Activated CD4-positive, alpha-beta T cell treated with anti-CD3 and anti-CD28 coated beads for 36 hours (primary cell): ENCODE measurements around the gene NAA25. TPM values are rescaled to one million over a fixed set of nuclear protein-coding genes. Genes with fewer than 3 reads are reported as not detected.
A peak's percentile ranks its signal among the peaks of the same experiment; 100 is the strongest.
"Not testable (repeated sequence)": the region's sequence is repeated elsewhere in the genome, so short reads cannot be mapped to it uniquely, and the experiment has no call there.

Experiments
- ATAC-seq: fragments of 200-7000 bp; cut with Tn5 transposase; one replicate; pipeline ENCODE4 v1.10.0; 2021; ENCODE audit warnings: mild to moderate bottlenecking, moderate library complexity
- CTCF ChIA-PET: fragments of 350-600 bp; sonication (Branson Sonifier 250); formaldehyde crosslinking; loops from one replicate; lab custom pipeline; 2021; ENCODE audit warnings: antibody characterized with exemption; lab: Charles Lee
- POLR2A ChIA-PET: fragments of 350-600 bp; sonication (Branson Sonifier 250); formaldehyde crosslinking; loops from one replicate; lab custom pipeline; 2021; ENCODE audit warnings: antibody characterized with exemption, inconsistent platforms; lab: Charles Lee
- DNase-seq: peaks from one replicate; pipeline ENCODE4 v3.0.0-alpha.2; 2020
- H3K27ac Mint-ChIP-seq: one replicate; pipeline ENCODE4 v1.8.0; 2021; ENCODE audit warnings: mixed read lengths
- H3K27me3 Mint-ChIP-seq: one replicate; pipeline ENCODE4 v1.8.0; 2021; ENCODE audit warnings: mixed read lengths
- H3K36me3 Mint-ChIP-seq: one replicate; pipeline ENCODE4 v1.8.0; 2021; ENCODE audit warnings: low read depth, mixed read lengths
- H3K4me1 Mint-ChIP-seq: one replicate; pipeline ENCODE4 v1.8.0; 2021; ENCODE audit warnings: mixed read lengths
- H3K4me3 Mint-ChIP-seq: one replicate; pipeline ENCODE4 v1.8.0; 2021; ENCODE audit warnings: mild to moderate bottlenecking, moderate library complexity, mixed read lengths
- H3K9me3 Mint-ChIP-seq: one replicate; pipeline ENCODE4 v1.8.0; 2021; ENCODE audit warnings: low read depth, mixed read lengths
- intact Hi-C, 2 experiments: fragments of 100-400 bp; cut with DNase I in 1 of 2; cut with micrococcal nuclease in 1 of 2; formaldehyde crosslinking; loops; one replicate each; pipeline versions ENCODE4 v1.14.2 to v1.15.1; 2022 to 2024; cut with DNase I, micrococcal nuclease
- total RNA-seq, 2 experiments: library from RNA; stranded (reverse); gene quantifications; one replicate each; pipeline ENCODE4 v1.2.3, GENCODE V29; 2021

NAA25 gene
- total RNA-seq, 2 experiments from 2014 or later: 50.9 to 58.5 TPM

DNA sequence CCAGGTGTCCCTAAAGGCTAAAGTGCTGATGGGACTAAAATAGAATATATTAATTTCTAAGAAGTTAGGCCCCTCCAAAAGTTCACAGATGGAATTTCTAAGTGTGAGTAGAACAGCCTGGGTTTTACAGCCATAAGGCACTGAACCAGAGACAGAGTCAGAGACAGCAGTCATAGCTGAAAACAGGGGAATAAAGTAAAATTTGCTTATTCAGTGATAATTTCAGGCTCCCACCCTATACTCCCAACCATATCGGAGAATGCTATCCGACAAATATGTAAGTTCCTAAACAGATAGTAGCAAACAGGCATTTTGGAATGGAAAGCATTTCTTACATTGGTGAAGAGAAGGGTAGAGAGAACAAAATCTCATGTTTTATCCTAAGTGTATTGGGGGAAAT is 45.3 kb downstream of the NAA25 start:
- Mint-ChIP-seq H3K4me1 (no peaks in the 10 kb centered on the region), H3K27me3 (no peaks in the 10 kb centered on the region), H3K4me3 (no peak overlapping the region), H3K36me3 (peaks cover 49% of the 10 kb centered on the region), H3K27ac (no peak overlapping the region), H3K9me3 (no peaks in the 10 kb centered on the region)
- no peak for ATAC-seq
- no peak for DNase-seq
- POLR2A ChIA-PET: no interaction called here
- intact Hi-C loops: no loop called here
- CTCF ChIA-PET: no interaction called here

DNA sequence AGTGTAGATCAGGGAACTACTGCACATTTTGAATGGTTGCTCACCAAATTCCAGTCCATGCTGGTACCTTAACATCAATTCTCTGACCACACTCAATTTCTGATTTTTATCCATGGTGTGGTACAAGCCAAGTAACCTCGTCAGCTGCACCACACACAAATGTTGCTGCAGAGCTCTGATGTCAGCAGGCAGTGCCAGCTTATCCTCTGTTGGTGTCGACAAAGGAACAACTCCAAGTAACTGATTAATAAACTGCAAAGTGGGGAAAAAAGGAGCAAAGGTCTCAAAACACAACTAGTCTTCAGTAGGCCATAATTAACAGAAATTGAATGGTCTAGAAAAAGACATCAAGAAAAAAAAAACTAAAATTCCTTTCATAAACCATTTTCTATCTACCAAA is 47.4 kb downstream of the NAA25 start:
- no peak overlapping the region for H3K27ac Mint-ChIP-seq
- H3K27me3 Mint-ChIP-seq: no peaks in the 10 kb centered on the region
- H3K4me1 Mint-ChIP-seq: no peaks in the 10 kb centered on the region
- no peaks in the 10 kb centered on the region for H3K9me3 Mint-ChIP-seq
- peaks cover 47% of the 10 kb centered on the region for H3K36me3 Mint-ChIP-seq
- H3K4me3 Mint-ChIP-seq: no peak overlapping the region
- POLR2A ChIA-PET: no interaction called here
- no peak for ATAC-seq
- intact Hi-C loops: no loop called here
- DNase-seq: no peak
- CTCF ChIA-PET: interaction anchor here (0.6 to 0.7 kb wide), 2 partner anchors 9 to 14 kb away, joined by 3 to 5 read pairs; no protein-coding TSS in a partner anchor

GRCh38 chr12:112049351-112049750 is 59.2 kb downstream of the NAA25 start:
- Mint-ChIP-seq H3K4me3 (no peak overlapping the region), H3K27ac (no peak overlapping the region), H3K9me3 (no peaks in the 10 kb centered on the region), H3K4me1 (peaks cover 7% of the 10 kb centered on the region), H3K27me3 (no peaks in the 10 kb centered on the region), H3K36me3 (peaks cover 54% of the 10 kb centered on the region)
- DNase-seq (no peak), ATAC-seq (no peak)
- ChIA-PET POLR2A (interaction anchor here (0.6 kb wide), 1 partner anchor 259 kb away, joined by 3 read pairs; no protein-coding TSS in a partner anchor), CTCF (interaction anchor here (0.5 to 1.5 kb wide), 6 partner anchors 9 to 105 kb away, joined by 3 to 5 read pairs (median 3); no protein-coding TSS in a partner anchor)
- intact Hi-C loops: no loop called here

GRCh38 chr12:112046003-112046402 is 62.6 kb downstream of the NAA25 start:
- DNase-seq: no peak
- peaks cover 41% of the 10 kb centered on the region for H3K36me3 Mint-ChIP-seq
- ChIA-PET POLR2A (no interaction called here), CTCF (interaction anchor here (0.7 kb wide), 1 partner anchor 1803 kb away, joined by 3 read pairs; no protein-coding TSS in a partner anchor)
- intact Hi-C loops: no loop called here
- no peak for ATAC-seq
- H3K9me3 Mint-ChIP-seq: no peaks in the 10 kb centered on the region
- no peaks in the 10 kb centered on the region for H3K27me3 Mint-ChIP-seq
- H3K4me3 Mint-ChIP-seq: no peak overlapping the region
- H3K4me1 Mint-ChIP-seq: no peaks in the 10 kb centered on the region
- H3K27ac Mint-ChIP-seq: peak overlapping the region; percentile 42

GRCh38 chr12:112036614-112037013 is 72.0 kb downstream of the NAA25 start:
- H3K27me3 Mint-ChIP-seq, DNase-seq, H3K9me3 Mint-ChIP-seq, intact Hi-C loops, H3K4me3 Mint-ChIP-seq, H3K4me1 Mint-ChIP-seq, ATAC-seq, H3K27ac Mint-ChIP-seq: not testable (repeated sequence)
- CTCF ChIA-PET: interaction anchor here (1.0 to 1.7 kb wide), 2 partner anchors 11 to 92 kb away, joined by 3 to 5 read pairs; no protein-coding TSS in a partner anchor
- H3K36me3 Mint-ChIP-seq: peaks cover 47% of the 10 kb centered on the region
- POLR2A ChIA-PET: interaction anchor here (1.0 kb wide), 1 partner anchor 22 kb away, joined by 3 read pairs; no protein-coding TSS in a partner anchor

- no peak for DNase-seq
- ChIA-PET POLR2A (no interaction called here), CTCF (no interaction called here)
- ATAC-seq: no peak
- Mint-ChIP-seq H3K36me3 (peaks cover 51% of the 10 kb centered on the region), H3K9me3 (no peaks in the 10 kb centered on the region), H3K4me1 (peaks cover 4% of the 10 kb centered on the region), H3K27ac (peak overlapping the region; percentile 21), H3K4me3 (no peak overlapping the region), H3K27me3 (no peaks in the 10 kb centered on the region)
- intact Hi-C loops: loop anchor here in 1 of 2 experiments (2.0 kb wide), 1 partner anchor 31 kb away; no protein-coding TSS in a partner anchor
Observed at GRCh38 chr12:112035219-112035785, 73.3 kb downstream of the NAA25 start.

GRCh38 chr12:112032292-112032691 is 76.3 kb downstream of the NAA25 start:
- intact Hi-C loops: no loop called here
- Mint-ChIP-seq H3K4me3 (no peak overlapping the region), H3K27ac (no peak overlapping the region), H3K27me3 (no peaks in the 10 kb centered on the region), H3K36me3 (peaks cover 44% of the 10 kb centered on the region), H3K4me1 (peaks cover 17% of the 10 kb centered on the region), H3K9me3 (no peaks in the 10 kb centered on the region)
- ATAC-seq (no peak), DNase-seq (no peak)
- ChIA-PET CTCF (interaction anchor here (0.6 to 0.7 kb wide), 3 partner anchors 31 to 92 kb away, joined by 3 read pairs; partner anchors contain the start of gene NAA25), POLR2A (interaction anchor here (0.6 kb wide), 1 partner anchor 21 kb away, joined by 4 read pairs; no protein-coding TSS in a partner anchor)

DNA sequence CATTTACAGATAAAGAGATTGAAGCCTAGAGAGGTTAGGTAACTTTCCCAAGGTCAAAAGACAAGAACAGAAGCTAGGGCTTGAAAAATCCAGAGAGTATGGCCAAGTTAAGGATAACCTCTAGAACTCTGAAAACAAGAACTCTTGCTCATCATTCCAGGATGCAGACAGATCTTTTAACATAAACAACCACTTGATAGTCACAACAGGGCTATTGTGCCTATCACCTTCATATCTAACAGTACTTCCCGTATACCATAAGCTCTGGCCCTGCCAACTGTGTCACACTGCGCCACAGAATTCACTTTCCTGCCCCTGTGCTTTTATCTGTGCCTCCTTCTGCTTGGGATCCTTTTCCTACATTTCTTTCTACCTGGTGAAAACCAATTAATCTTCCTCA is 77.1 kb downstream of the NAA25 start:
- CTCF ChIA-PET: interaction anchor here (1.1 kb wide), 1 partner anchor 30 kb away, joined by 3 read pairs; no protein-coding TSS in a partner anchor
- Mint-ChIP-seq H3K27ac (peak overlapping the region; percentile 7), H3K27me3 (no peaks in the 10 kb centered on the region), H3K4me1 (peaks cover 18% of the 10 kb centered on the region), H3K4me3 (no peak overlapping the region), H3K9me3 (no peaks in the 10 kb centered on the region), H3K36me3 (peaks cover 40% of the 10 kb centered on the region)
- no peak for DNase-seq
- intact Hi-C loops: no loop called here
- ATAC-seq: peak; percentile 23
- POLR2A ChIA-PET: interaction anchor here (0.6 kb wide), 1 partner anchor 22 kb away, joined by 4 read pairs; no protein-coding TSS in a partner anchor

- no peak for DNase-seq
- ATAC-seq: no peak
- no peaks in the 10 kb centered on the region for H3K27me3 Mint-ChIP-seq
- peak overlapping the region; percentile 38 for H3K27ac Mint-ChIP-seq
- POLR2A ChIA-PET: no interaction called here
- CTCF ChIA-PET: interaction anchor here (1.6 kb wide), 1 partner anchor 85 kb away, joined by 5 read pairs; no protein-coding TSS in a partner anchor
- no peak overlapping the region for H3K4me3 Mint-ChIP-seq
- H3K4me1 Mint-ChIP-seq: peaks cover 25% of the 10 kb centered on the region
- H3K9me3 Mint-ChIP-seq: no peaks in the 10 kb centered on the region
- H3K36me3 Mint-ChIP-seq: peaks cover 44% of the 10 kb centered on the region
- intact Hi-C loops: no loop called here
Observed at GRCh38 chr12:112029301-112029700, 79.3 kb downstream of the NAA25 start.

DNA sequence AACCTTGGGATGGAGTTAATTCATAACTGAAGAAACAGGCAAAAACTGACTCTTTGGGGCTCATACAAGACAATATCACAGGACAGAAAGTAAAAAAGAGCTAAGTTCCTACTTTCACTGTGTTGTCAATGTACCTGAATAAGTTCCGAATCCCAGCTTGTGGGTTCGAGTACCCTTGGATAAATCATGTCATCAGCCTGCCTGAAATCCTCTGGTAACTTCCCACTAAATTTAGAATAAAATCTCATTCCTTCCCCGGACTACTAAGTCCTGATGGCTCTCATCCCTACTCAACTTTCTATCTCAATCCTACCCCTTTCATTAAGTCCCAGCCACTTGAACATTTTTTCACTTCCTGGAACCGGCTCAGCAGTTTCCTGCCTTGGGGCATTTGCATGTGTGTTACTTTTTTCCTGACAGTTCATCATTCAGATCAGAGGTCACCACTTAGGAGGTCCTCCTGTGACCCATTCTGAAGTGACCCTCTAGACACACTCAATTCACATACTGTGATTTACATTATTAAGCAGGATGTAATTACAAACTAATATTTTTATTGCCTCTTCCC is 82.7 kb downstream of the NAA25 start:
- ATAC-seq (no peak), DNase-seq (no peak)
- CTCF ChIA-PET: interaction anchor here (0.7 to 1.0 kb wide), 3 partner anchors 11 to 407 kb away, joined by 3 read pairs; no protein-coding TSS in a partner anchor
- Mint-ChIP-seq H3K27ac (peak overlapping the region; percentile 75), H3K27me3 (no peaks in the 10 kb centered on the region), H3K36me3 (peaks cover 53% of the 10 kb centered on the region), H3K9me3 (no peaks in the 10 kb centered on the region), H3K4me3 (no peak overlapping the region), H3K4me1 (peaks cover 32% of the 10 kb centered on the region)
- intact Hi-C loops: no loop called here
- POLR2A ChIA-PET: interaction anchor here (0.7 kb wide), 1 partner anchor 8 kb away, joined by 3 read pairs; no protein-coding TSS in a partner anchor

- no peak for DNase-seq
- intact Hi-C loops: no loop called here
- H3K27ac Mint-ChIP-seq: peak overlapping the region; percentile 55
- no peaks in the 10 kb centered on the region for H3K9me3 Mint-ChIP-seq
- ChIA-PET CTCF (interaction anchor here (0.9 to 2.2 kb wide), 3 partner anchors 9 to 79 kb away, joined by 3 to 10 read pairs (median 5); partner anchors contain the start of gene TMEM116), POLR2A (interaction anchor here (0.6 to 1.7 kb wide), 2 partner anchors 10 to 81 kb away, joined by 5 to 9 read pairs; no protein-coding TSS in a partner anchor)
- no peak for ATAC-seq
- peaks cover 45% of the 10 kb centered on the region for H3K4me1 Mint-ChIP-seq
- H3K27me3 Mint-ChIP-seq: no peaks in the 10 kb centered on the region
- H3K36me3 Mint-ChIP-seq: peaks cover 43% of the 10 kb centered on the region
- H3K4me3 Mint-ChIP-seq: no peak overlapping the region
Observed at GRCh38 chr12:112023759-112024396, 84.7 kb downstream of the NAA25 start.
